GM21526 (cell line): Measurements from ENCODE around the gene IGSF21.

Experiments
- ATAC-seq: cut with Tn5 transposase; IDR thresholded peaks from one replicate; pipeline ENCODE4 v1.9.1; 2021; ENCODE audit warnings: moderate library complexity; ENCODE audit not compliant: unreplicated experiment, low FRiP score

IGSF21 gene

DNA sequence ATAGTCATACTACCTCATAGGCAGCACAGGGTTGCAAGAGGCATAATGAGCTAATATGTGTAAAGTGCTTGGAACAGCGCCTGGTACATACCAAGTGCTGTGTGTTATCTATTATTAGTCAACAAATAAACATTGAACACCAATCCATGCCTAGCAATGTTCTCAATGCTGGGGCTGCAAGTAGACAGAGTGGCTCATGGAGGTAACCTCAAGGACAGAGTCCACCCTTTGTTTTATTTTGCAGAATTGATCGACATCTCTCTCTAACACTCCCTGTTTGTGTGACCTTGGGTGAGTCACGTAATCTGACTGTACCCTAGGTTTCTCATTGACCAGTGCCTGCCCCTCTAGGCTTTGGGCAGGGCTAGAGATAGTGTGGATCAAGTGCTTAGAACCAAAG is 209.2 kb downstream of the IGSF21 start:
- no peak for ATAC-seq

DNA sequence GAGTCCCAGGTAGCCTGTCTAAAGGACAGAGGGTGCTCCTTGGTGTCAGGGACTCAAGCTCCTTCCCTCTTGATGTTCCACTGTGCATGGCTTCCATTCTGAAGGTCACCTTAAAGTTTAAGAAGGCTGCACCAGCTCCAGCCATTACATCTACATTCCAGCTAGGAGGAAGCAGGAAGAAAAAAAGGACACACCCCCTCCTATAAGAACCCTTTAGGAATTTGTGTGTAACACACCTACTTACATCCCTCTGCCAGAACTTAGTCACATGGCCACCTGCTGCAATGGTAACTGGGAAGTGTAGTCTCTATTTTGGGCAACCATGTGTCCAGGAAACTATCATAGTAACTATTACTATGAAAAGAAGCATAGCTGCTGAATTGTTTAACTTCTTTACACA is 211.5 kb downstream of the IGSF21 start:
- no peak for ATAC-seq

DNA sequence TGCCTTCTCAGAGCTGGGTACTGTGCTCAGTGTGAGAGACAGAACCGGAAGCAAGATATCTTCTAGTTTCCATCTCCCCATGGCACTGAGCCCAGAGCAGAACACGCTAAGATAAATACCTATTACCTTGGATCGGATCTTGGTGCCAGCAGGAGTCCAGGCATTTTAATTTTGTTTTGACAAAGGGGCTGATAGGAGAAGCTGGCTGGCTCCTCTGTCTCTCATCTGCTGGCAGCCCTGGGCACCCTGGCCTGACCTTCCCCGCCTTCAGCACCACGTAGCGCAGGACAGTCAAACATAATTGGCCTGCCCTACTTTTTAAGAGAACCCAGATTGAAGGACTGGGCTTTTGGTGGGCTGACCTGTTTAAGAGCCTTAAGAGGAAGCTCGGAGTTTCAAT is 212.5 kb downstream of the IGSF21 start:
- ATAC-seq: no peak

DNA sequence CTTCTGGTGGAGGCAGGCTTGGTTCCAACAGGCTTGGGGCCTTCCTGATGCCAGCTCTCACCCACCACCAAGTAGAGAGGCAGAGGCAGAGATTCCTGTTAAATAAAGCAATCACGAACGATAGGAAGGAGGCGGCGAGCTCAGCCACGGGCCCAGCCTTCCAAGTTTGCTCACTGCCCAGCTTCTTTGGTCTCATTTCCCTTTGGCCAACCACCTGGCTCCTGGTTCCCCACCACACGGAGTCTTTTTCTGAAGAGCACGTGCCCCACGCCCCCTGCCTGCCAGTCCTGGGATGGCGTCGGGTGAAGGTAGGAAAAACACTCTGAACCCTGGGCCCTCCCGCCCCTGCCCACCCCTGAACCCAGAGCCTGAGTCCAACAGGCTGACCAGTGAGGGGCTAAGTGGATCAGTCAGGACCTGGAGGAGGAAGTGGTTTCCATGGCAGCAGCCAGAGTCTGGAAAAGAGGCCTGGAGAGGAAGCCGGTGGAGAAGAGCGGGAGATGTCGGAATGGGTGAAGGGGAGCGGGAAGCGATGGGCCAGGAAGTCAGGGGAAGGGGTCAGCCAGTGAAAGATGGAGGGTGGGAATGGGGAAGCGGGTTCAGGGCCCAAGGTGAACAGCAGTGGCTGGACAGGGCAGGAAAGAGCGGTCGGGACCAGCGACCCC is 214.9 kb downstream of the IGSF21 start:
- ATAC-seq: no peak

DNA sequence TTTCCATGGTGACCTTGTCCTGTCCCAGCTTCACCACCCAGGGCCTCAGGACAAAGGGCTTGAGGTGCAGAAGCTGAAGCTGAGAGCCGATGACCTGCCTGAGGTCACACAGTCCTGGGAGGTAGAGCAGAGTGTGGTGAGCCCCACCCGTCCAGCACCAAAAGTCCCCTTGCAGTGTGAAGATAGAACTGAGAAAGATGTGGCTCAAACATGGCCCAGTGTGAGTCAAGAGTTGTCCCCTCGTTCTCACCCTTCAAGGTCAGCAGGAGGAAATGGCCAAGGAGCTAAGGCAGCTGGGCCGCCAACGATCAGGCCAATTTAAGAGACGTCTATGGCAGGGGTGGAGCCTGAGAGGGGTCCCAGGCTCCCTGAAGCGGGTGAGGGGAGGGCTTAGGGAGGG is 215.7 kb downstream of the IGSF21 start:
- no peak for ATAC-seq

DNA sequence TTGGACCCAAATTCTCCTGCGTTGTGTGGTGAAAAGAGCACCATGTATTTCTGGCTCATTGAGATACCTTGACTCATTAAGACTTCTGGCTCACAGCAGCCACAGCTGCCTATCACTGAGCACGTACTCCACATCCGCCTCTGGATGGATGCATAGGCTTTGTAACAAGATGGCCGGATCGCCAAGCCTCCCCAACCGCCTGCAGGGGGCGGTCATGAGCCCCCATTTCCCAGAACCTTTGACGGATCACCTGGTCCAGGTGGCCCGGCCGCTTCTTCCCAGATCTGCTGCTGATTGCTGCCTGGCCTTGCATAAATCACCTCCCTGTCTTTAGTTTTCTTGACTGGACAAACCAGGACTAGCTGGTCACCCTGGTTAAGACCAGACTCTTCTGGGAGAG is 216.6 kb downstream of the IGSF21 start:
- no peak for ATAC-seq

DNA sequence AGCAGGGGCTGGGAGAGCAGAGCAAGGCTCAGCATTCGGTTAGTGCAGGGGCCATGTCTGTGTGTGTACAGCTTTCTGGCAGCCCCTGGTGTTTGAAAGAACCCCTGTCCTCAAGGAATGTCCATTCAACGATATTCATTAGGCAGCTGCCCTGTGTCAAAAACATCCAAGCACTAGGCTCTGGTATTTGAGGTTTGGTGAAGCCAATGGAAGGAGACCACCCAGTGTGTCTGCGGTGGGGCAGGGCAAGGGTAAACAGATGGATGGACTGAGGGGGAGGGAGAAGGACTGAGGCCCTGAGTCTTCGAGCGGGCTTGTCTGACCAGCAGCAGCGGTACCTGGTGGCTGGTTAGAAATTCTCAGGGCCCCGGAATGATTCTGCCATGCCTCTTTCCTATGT is 217.5 kb downstream of the IGSF21 start:
- no peak for ATAC-seq

DNA sequence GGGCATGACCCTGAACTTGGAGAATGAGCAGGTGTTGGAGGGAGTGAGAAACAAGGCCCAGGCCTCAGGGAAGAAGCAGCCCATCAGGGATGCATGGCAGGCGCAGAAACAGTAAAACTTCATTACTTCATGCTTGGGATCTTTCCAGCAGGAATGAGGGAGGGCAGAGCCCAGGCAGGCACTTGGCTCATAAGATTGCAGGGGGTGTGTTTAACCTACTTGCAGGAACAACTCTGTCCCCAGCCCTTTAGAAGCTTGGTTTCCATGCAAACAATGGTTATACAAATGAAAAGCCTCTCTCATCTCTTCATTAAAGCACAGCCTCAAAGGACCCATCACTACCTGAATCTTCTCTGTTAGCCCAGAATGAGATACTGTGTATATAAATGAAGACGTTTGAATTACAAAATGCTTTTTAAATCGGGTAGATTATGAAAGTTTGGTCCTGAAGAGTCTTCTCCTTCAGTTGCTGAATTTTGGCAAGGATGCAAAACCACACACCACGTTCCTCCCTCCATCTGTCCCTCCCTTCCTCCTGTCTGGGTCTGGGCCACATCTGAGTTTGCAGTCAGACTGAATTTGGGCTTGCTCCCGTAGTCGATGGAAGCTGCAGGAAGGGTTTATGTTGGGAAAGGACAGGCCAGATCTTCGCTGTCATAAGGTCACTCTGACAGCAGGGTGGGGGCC is 218.8 kb downstream of the IGSF21 start:
- no peak for ATAC-seq

DNA sequence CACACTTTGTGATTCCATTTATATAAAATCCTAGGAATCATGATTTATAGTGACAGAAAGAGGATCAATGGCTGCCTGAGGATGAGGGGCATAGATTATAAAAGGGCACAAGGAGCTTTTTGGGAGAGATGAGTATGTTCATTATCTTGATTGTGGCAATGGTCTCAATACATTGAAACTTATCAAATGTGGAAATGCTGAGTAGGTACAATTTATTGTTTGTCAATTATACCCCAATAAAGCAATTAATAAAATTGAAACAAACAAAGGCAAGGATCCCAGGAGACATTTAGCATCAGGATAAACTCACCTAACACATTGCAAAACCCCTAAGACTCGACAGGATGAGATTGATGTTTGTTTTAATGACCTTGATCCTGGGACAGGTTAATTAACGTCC is 220.1 kb downstream of the IGSF21 start:
- ATAC-seq: no peak

DNA sequence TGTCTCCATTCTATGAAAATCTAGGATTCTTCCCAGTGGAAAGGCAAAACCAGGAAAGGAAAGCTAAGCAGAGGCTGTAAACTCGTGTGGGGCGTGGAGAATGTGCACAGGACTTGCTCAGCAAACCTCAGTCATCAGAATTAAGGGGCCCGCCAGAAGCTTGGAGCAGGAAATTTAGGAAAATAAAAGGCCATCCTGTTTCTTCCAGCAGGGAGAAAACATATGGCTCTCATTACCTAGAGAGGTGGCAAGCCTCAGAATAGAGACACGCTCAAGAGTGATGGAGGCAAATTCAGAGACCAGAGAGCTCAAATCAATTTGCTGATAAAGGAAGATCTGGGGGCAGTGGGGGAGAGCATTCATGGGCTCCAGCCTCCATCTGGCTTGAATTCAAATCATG is 221.2 kb downstream of the IGSF21 start:
- ATAC-seq: no peak

DNA sequence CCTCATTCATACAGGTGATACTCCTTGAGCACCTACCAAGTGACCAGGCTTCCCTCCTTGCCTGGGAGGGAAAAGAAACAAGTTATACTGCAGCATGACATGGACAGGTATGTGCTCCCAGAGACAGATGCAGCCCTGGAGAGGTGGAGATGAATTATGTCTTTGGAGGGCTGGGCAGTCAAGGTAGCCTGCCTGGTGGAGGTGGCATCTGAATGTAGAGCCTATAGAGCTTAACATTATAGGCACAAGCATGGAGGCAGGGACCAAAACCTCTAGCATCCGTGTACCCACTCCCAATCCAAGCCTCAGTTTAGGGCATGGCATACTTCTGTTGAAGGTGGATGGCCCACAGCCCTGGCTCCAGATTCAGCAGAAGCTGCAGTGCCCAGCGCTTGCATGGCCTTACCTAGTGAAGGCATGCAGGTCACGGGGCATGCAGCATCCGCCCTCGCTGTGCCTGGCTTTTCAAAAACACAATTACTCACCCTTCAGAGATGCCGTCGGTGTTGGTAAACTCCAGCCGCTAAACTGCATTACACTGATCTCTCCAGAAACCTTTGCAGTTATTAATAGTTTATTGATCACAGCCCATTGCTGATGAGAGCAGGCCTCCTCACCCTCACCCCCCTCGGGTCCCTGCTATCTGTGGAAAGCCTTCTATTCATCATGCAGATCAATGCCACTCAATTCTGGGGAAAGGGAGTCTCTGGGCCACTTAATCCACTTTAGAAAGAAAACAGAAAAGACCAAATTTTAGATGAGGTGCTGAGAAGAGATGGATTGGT is 222.1 kb downstream of the IGSF21 start:
- no peak for ATAC-seq

DNA sequence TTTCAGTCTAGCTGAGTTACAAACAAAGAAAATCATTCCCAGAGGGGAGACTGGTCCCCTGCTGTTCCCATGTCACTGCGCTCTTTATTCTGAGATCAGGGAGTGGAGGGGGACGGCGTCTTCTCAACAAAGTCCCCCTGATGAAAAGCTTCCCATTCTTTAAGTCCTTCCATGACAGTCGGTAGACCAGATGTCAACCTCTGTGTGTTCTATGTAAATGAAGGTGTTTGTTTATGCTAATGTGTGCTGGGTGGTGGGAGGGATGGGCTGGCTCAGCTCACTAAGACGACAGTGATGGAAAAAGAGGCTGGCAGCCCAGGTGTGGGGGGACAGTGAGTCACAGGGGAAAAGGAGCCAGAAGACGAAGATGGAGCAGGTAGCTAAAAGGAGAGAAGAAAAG is 225.0 kb downstream of the IGSF21 start:
- no peak for ATAC-seq

DNA sequence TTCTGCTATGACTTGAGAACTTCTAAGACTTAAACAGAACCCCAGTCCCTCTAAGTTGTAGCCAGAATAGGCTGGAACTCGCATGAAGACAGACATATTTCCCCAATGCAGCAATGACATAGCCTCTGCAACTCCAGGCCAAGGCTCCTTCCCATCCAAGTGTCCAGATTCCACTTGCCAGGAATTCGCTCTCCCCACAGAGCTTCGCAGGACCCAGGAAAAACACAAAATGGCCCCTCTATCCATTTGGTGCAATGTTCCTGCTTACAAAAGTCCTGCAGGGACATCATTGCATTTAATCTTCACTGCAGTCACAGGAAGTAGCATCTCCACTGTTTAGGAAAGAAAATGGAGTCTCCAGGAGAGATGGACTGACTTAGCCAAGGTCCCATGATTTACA is 225.6 kb downstream of the IGSF21 start:
- ATAC-seq: no peak

DNA sequence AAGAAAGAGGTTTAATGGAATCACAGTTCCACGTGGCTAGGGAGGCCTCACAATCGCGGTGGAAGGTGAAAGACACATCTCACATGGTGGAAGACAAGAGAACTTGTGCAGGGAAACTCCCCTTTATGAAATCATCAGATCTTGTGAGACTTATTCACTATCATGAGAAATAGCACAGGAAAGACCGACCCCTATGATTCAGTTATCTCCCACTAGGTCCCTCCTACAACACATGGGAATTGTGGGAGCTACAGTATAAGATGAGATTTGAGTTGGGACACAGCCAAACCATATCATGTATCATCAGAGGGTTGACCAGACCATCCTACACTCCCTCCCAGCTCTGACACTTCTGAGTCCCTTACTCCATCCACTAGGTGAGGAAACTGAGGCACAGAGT is 229.2 kb downstream of the IGSF21 start:
- ATAC-seq: no peak

DNA sequence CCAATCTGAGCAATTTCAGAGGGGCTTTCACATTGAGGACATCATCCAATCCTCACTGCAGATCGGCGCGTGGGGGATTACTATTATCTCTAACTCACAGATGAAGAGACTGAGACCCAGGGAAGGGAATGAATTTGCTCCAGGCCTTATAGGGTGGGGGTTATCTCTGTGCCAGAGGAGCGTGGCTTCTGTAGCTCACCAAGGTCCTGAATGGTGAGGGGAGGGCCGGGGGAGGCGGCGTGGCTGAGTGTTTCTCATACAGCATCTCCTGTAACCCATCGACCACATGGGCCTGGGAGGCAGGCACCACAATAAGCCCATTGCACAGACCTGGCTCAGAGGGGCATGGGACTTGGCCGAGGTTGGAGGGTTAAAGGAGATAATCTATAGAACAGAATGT is 230.2 kb downstream of the IGSF21 start:
- ATAC-seq: no peak

DNA sequence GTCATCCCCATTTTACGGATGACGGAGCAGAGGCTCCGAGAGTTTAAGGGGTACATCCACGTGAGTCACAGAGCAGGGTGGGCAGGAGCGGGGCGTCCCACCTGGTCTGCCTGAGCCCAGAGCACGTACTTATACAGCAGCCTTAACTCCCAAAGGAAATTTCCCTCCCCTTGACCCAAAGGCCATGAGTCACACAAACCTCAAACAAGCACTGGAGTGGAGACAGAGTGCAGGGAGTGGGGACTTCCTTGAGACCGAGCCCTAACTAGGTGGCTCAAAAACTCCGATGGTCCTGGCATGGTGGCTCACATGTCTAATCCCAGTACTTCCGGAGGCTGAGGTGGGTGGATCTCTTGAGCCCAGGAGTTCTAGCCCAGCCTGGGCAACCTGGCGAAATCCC is 231.6 kb downstream of the IGSF21 start:
- ATAC-seq: no peak

DNA sequence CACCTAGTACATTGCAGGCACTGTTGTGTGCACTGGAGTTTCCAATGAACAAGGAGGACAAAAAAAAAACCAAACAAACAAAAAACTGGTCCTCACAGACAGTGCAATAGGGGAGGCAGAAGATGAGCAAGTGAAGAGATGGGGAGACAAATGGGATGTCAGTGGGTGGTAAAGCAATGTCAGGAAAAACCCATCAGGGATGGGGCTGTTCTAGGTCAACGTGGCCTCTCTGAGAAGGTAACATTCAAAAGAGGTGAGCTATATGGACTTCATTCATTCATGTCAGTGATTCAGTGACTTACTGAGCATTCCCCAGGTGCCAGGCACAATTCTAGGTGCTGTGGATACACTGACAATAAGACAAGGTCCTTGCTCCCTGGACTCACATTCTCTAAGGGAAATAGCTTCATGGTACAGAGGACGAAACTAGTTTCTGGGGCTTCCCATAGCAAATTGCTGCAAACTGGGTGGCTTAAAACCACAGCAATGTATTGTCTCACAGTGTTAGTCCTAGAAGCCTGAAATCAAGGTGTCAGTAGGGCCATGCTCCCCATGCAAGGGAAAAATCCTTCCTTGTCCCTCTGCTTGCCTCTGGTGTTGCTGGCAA is 232.7 kb downstream of the IGSF21 start:
- no peak for ATAC-seq

DNA sequence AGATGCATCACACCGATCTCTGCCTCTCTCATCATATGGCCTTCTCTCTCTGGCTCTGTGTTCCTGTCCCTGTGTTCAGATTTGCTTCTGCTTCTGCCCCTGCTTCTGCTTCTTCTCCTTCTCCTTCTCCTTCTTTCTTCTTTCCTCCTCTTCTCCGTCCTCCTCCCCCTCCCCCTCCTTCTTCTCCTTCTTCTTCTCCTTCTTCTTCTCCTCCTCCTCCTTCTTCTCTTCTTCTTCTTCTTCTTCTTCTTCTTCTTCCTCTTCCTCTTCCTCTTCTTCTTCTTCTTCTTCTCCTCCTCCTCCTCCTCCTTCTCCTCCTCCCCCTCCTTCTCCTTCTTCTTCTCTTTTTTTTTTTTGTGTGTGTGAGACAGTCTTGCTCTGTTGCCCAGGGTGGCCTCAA is 233.2 kb downstream of the IGSF21 start:
- no peak for ATAC-seq

DNA sequence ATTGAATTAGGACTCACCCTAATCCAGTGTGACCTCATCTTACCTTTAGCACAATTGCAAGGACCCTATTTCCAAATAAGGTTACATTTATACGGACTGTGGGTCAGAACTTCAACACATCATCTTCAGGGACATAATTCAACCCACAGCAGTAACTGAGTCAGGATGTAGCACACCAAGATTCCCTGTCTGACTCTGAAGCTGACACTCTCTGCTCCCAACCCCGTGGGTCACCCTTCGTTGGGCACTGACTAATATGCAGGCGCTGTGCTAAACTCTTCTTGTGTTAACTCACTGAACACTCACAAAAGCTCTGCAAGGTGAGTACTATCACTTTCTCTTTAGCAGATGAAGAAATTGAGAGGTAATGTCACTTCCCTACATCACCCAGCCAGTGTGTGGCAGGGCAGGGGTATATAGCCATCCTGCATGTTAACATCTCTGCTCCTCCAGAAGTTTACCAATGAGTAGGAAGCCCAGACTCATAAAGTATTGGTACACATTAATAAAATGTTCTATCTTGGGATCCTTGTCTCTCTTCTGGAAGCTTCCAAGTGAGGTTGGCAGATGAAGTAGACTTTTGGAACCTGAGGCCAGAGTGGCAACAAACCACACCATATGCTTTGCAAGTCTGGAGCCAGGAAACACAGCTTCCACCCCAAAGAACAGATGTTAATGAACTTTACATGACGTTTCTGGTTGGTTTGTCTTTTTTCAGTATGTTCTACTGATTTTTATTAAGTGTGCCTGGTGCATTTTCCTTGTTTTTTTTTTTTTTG is 233.9 kb downstream of the IGSF21 start:
- ATAC-seq: no peak

DNA sequence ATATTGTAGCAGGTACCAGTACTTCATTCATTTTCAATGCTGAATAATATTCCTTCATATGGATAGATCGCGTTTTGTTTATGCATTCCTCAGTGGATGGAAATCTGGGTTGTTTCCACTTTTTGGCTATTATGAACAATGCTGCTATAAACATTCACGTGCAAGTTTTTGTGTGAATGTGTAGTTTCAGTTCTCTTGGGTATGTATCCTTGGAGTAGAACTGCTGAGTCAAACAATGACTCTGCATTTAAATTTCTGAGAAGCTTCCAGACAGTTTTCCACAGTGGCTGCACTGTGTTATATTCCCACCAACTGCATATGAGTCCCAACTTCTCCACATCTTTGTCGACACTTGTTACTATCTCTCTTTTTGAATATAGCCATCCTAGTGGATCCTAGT is 235.1 kb downstream of the IGSF21 start:
- no peak for ATAC-seq

DNA sequence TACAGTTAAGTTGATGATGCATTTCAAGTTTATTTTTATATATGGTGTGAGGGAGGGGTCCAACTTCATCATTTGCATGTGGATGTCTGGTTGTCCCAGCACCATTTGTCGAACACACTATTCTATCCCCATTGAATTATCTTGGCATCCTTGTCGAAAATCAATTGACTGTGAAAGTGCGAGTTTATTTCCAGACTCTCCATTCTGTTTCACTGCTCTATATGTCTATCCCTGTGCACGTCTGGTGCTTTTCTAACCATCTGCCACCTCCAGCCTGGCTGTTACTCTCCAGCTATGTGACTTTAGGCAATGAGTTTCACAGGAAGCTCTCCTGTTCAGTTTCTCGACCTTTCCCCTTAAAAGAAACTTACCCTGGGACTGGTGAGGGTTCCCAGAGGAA is 236.0 kb downstream of the IGSF21 start:
- ATAC-seq: no peak
